Coronary artery (tissue), 2 donors: ENCODE data around the gene TREH.

ENCODE experiments used
- DNase-seq: peaks from one replicate; pipeline ENCODE4 v3.0.0-alpha.2; 2017; ENCODE audit warnings: low spot score
- H3K27ac ChIP-seq, 2 donors: fragments of 200-600 bp; sonication (generic); one replicate each; pipeline ENCODE4 v1.5.1; 2016 to 2019
- H3K4me3 ChIP-seq: fragments of 200-600 bp; sonication (generic); 2 replicates; pipeline ENCODE4 v1.5.1; 2016; ENCODE audit warnings: mild to moderate bottlenecking, moderate library complexity
- TF ChIP-seq, protein P1 (sequence below): fragments of 200-600 bp; sonication (generic); IDR thresholded peaks from one replicate; pipeline ENCODE4 v1.5.1; 2019; ENCODE audit warnings: antibody characterized with exemption

Gene TREH

DNA sequence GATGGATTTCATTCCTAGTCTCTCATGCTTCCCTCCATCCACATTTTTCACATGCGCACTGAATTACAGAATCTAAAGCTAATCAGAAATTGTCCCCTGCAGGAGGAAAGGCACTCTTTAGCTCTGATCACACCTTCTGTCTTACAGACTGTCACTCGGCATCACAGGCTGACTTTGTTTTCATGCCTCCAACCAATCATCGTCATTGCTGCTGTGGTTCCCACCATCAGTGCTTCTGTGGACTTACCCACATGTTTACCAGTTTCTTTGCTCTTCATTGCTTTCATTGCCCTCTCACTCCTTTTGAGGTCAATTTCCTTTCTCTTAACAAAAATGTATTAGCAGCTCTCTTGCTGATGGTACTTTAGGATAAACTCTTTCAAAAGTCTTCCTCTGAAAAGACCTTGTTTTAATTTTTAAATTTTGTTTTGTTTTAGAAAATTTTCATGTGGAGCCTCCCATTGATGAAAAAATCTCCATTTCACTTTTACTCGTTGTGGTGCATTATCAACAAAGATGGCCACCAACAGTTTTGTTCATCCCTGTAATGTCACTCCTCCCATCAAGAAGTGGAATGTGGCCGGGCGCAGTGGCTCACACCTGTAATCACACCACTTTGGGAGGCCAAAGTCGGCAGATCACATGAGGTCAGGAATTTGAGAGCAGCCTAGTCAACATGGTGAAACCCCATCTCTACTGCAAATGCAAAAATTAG, 20.2 kb upstream of the TREH start:
- TF ChIP-seq, protein P1, sequence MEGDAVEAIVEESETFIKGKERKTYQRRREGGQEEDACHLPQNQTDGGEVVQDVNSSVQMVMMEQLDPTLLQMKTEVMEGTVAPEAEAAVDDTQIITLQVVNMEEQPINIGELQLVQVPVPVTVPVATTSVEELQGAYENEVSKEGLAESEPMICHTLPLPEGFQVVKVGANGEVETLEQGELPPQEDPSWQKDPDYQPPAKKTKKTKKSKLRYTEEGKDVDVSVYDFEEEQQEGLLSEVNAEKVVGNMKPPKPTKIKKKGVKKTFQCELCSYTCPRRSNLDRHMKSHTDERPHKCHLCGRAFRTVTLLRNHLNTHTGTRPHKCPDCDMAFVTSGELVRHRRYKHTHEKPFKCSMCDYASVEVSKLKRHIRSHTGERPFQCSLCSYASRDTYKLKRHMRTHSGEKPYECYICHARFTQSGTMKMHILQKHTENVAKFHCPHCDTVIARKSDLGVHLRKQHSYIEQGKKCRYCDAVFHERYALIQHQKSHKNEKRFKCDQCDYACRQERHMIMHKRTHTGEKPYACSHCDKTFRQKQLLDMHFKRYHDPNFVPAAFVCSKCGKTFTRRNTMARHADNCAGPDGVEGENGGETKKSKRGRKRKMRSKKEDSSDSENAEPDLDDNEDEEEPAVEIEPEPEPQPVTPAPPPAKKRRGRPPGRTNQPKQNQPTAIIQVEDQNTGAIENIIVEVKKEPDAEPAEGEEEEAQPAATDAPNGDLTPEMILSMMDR, result no peak
- Histone ChIP-seq H3K4me3 (no peak overlapping the region), H3K27ac (no peak overlapping the region)
- no peak for DNase-seq

DNA sequence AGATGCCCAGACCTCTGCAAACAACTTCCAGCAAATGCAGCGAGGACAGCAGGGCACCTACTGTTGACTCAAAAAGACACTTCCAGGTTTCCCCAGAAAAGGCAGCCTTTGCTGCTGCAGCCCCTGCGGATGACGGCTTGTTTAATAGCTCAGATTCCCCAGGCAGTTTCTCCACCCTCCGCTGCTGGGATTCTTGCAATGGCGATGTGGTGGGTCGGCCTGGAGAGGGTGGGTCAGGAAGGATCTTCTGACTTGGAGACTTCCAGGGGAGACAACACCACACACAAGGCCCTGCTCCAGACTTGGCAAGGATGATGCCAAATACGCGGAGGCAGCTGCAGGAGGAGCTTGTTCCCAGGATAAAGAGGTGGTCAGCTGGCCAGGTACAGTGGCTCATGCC, 17.9 kb upstream of the TREH start:
- TF ChIP-seq, protein P1, result no peak
- no peak overlapping the region for H3K4me3 ChIP-seq
- no peak for DNase-seq
- no peak overlapping the region for H3K27ac ChIP-seq

DNA sequence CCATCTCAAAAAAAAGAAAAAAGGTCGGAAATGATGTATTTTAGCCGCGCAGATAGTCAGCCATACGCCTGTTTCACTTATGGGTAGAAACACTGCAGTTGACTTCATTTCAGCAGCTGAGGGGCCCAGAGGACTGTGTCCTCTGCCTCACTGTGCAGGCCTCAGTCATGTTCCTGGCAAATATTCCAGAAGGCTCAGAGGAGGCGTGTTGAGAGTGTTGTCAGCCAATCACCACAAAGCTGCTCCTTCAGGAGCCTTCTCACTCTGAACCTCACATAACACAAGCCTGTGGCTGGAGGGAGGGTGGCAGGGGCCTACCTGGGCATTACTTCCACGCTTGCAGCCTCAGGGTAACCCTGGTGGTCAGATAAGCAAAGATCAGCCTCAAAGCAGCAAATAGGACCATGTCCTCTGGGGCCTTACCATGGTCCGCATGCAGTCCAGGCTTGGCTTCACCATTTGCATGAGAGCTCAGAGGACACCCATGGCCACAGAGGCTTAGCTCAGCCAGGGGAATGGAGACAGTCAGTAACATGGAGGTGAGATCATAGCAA, 17.3 kb upstream of the TREH start:
- no peak overlapping the region for H3K27ac ChIP-seq
- no peak for DNase-seq
- H3K4me3 ChIP-seq, result no peak overlapping the region
- TF ChIP-seq, protein P1, result no peak

GRCh38 chr11:118694771-118695170, 15.3 kb upstream of the TREH start:
- TF ChIP-seq, protein P1, result no peak
- no peak for DNase-seq

GRCh38 chr11:118694185-118694584, 14.7 kb upstream of the TREH start:
- H3K27ac ChIP-seq, result no peak overlapping the region
- no peak for DNase-seq
- TF ChIP-seq, protein P1, result no peak
- H3K4me3 ChIP-seq, result no peak overlapping the region

More at GRCh38 chr11:118694771-118695170, 15.3 kb upstream of the TREH start:
- H3K27ac ChIP-seq, result no peak overlapping the region
- no peak overlapping the region for H3K4me3 ChIP-seq

GRCh38 chr11:118691926-118692830, 12.7 kb upstream of the TREH start:
- no peak overlapping the region for H3K27ac ChIP-seq
- TF ChIP-seq, protein P1, result no peak
- no peak for DNase-seq

More at GRCh38 chr11:118691926-118692830, 12.7 kb upstream of the TREH start:
- H3K4me3 ChIP-seq, result no peak overlapping the region
